SK-N-SH (cell line): ENCODE results near the gene CD72.

Experiments used
- CTCF ChIP-seq: fragments of 200-600 bp; sonication (generic); IDR thresholded peaks from 2 replicates; pipeline ENCODE4 v1.6.1; 2017; ENCODE audit warnings: antibody characterized with exemption, mild to moderate bottlenecking, moderate library complexity
- ELF1 ChIP-seq: IDR thresholded peaks from 2 replicates; pipeline ENCODE4 v1.4.0; 2012
- EZH2phosphoT487 ChIP-seq: fragments of 200-600 bp; sonication (generic); IDR thresholded peaks from 2 replicates; pipeline ENCODE4 v1.6.1; 2017; ENCODE audit warnings: low read depth, mixed run types, mild to moderate bottlenecking, antibody characterized with exemption, moderate library complexity, borderline replicate concordance
- FOXM1 ChIP-seq: IDR thresholded peaks from 2 replicates; pipeline ENCODE4 v1.4.0; 2012; ENCODE audit warnings: low read depth, mild to moderate bottlenecking
- IRF3 ChIP-seq: fragments of 150-350 bp; IDR thresholded peaks from 2 replicates; pipeline ENCODE4 v1.6.1; 2016; ENCODE audit warnings: mild to moderate bottlenecking, low read depth, low read length
- MAX ChIP-seq: IDR thresholded peaks from 2 replicates; pipeline ENCODE4 v1.4.0; 2012; ENCODE audit warnings: low read depth
- MXI1 ChIP-seq: IDR thresholded peaks from 2 replicates; pipeline ENCODE4 v1.6.1; 2012; ENCODE audit warnings: mild to moderate bottlenecking, low read depth, low read length, improper control_type of control experiment
- NFIC ChIP-seq: IDR thresholded peaks from 2 replicates; pipeline ENCODE4 v1.4.0; 2012; ENCODE audit warnings: borderline replicate concordance
- POLR2AphosphoS5 ChIP-seq: IDR thresholded peaks from 2 replicates; pipeline ENCODE4 v1.6.1; 2012; ENCODE audit warnings: low read depth, low read length
- RAD21 ChIP-seq: IDR thresholded peaks from 2 replicates; pipeline ENCODE4 v1.6.1; 2012; ENCODE audit warnings: mild to moderate bottlenecking, low read length
- REST ChIP-seq: IDR thresholded peaks from 2 replicates; pipeline ENCODE4 v1.6.1; 2012; ENCODE audit warnings: mild to moderate bottlenecking, low read depth, low read length, moderate library complexity
- USF1 ChIP-seq: IDR thresholded peaks from 2 replicates; pipeline ENCODE4 v1.4.0; 2012; ENCODE audit warnings: low read depth, borderline replicate concordance

- TF ChIP-seq NFIC (no peak), CTCF (no peak), USF1 (no peak), RAD21 (no peak), POLR2AphosphoS5 (no peak), REST (no peak), IRF3 (no peak), ELF1 (no peak), FOXM1 (no peak), EZH2phosphoT487 (no peak), MXI1 (no peak), MAX (no peak)
Measured at GRCh38 chr9:35599763-35600604, 18.2 kb downstream of the CD72 start.
